ENCODE results near the gene NCOA1.
"Not testable (repeated sequence)": the region's sequence is repeated elsewhere in the genome, so short reads cannot be mapped to it uniquely, and the experiment has no call there.

The NCOA1 gene

GRCh38 chr2:24505534-24506275 is 14.7 kb downstream of the NCOA1 start:
- no peak for DNase-seq (ENCODE audit: low read depth in 3 of 3)

DNA sequence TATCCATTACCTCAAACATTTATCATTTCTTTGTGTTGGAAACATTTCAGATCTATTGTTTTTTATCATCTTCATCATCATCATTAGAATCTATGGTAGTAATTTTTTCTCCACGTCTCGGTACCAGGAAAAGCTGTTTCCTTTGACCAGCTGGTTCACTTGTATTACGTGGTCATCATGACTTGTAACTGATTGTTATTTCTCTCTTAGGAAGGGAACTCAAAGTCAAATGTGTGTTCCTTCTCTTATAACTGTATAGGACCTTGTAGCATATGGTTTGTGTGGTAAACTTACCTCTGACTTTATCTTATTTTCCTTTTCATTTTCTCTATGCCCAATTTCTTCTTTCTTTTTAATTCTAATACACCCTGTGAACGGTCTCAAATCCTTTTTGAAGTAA is 16.5 kb downstream of the NCOA1 start:
- no peak for DNase-seq (ENCODE audit: low read depth in 3 of 3)

- DNase-seq (ENCODE audit: low read depth in 3 of 3), result no peak
Measured at GRCh38 chr2:24508878-24509277, 17.8 kb downstream of the NCOA1 start.

DNA sequence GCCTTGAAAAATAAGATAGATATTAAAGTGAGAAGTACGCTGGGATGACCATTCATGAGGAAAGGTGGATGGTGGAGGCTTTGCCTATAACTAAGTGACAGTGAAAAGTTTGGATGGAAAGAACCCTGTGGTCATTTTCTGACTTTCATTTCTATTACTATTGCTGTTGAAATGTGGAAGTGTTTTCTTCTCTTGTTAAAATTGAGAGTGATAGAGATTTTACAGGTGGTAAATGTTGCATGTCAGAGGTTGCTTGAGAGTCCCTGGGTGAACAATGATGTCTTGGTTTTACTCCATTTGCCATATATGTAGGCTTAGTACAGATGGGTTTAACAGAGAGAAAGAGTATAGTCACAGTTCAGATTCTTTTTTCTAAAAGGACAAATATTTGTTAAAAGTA is 18.4 kb downstream of the NCOA1 start:
- no peak for DNase-seq (ENCODE audit: low read depth in 3 of 3)

DNA sequence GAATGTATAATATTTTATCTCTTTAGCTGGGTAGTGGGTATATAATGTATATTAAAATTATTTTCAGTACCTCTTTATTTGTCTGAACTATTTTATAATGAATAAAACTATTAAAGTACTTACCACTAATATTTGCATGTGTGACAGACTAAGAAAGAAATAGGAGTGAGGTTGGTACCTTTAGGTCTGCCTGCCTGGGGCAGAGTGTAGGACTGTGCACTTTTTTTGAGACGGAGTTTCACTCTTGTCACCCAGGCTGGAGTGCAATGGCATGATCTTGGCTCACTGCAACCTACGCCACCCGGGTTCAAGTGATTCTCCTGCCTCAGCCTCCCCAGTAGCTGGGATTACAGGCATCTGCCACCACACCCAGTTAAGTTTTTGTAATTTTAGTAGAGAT is 18.8 kb downstream of the NCOA1 start:
- no peak for DNase-seq (ENCODE audit: low read depth in 3 of 3)

DNA sequence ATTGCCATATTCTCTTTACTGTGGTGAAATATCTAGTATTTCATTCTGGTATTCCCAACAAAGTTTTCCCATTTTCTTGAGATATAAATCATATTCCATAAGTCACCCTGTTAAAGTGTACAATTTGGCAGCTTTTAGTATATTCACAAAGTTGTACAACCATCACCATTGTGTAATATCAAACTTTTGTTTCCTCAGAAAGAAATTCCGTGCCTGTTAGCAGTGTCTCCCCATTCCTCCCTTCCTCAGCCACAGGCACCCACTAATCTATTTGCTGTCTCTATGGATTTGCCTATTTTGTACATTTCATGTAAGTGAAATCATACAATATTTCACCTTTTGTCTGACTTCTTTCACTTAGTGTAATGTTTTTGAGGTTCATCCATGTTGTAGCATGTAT is 19.7 kb downstream of the NCOA1 start:
- DNase-seq (ENCODE audit: low read depth in 3 of 3), result no peak

GRCh38 chr2:24511198-24511597 is 20.1 kb downstream of the NCOA1 start:
- DNase-seq (ENCODE audit: low read depth in 3 of 3), result no peak

DNA sequence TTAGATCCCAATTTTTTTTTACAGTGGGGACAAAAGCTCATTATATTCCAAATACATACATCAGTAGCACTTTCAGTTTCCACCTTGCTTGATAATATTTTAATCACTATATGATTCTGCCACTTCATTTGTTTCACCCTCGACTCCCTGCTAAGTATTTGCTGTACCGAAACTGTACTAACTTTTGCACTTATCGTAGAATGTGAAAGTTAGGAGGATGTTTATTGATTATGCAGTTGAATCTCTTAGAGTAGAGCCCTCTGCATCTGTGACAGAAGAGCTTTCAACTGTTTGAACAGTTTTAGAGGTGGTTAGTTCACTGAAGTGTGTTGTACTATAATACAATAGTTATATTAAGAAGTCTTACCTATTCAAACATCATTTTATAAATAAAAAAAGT is 20.8 kb downstream of the NCOA1 start:
- DNase-seq (ENCODE audit: low read depth in 3 of 3), result no peak

DNA sequence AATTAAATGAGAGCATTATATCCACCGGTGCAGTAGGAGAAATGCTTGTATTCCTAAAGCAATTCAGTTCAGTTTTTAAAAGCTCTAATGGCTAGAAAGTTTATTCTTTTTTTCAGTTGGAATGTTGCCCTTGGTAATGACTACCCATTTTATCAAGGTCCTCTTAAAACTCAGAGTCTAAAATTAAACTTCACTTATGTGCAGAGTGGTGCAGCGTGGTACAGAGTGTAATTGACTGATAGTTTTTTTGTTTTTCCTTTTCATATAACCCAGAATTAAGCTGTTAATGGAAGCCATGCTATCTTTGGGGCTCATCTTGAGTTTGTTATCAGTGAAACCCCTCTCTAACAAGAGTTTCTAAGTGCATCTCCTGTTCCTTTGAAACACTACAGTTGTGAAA is 21.4 kb downstream of the NCOA1 start:
- no peak for DNase-seq (ENCODE audit: low read depth in 3 of 3)

GRCh38 chr2:24512831-24513230 is 21.8 kb downstream of the NCOA1 start:
- no peak for DNase-seq (ENCODE audit: low read depth in 3 of 3)

DNA sequence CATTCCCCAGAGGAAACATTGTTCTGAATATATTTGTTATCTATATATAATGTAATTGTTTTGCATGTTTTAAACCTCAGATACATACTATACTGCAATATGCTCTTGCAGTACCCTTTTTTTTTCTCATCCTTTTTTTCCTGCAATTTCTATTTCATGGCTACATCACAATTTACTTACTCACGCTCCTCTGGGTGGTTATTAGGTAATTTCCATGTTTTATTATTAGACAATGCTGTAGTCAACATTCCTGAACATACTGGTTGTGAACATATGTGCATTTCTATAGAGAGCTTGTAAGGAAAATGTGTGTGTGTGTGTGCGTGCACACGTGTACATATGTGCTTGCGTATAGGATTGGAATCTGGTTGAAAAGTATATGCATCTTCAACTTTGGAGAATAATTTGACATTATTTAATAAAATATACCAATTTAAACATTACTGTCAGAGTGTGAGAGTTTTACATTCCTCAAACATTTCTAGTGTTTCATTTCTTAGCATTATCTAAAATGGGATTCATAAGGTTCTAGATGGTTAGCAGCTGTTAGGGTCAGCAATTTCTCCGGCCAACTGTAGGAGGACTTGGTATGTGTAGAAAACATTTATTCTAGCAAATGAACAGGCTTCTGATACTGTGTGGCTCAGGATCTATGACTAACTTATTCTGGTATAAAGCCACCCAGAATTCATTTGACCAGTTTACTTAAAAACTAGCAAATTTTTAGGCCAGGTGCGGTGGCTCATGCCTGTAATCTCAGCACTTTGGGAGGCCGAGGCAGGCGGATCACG is 22.4 kb downstream of the NCOA1 start:
- no peak for DNase-seq (ENCODE audit: low read depth in 3 of 3)

DNA sequence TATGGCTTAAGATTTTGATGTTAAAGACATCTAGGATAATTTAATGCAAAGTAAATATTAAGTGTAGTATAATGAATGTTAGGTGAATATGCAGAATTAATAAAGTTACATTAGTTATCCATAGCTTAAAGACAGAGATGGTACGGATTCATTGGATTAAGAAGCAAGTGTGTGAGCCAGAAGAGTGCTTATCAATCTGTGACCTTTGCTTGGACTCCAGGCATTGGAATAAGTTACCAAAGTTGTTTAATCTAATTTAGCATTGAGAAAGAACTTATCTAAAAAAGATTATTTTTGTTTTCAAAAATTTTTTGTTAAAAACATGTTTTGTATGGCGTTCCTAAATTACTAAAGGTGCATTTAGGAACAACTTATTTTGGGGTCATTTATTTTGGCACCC is 23.8 kb downstream of the NCOA1 start:
- no peak for DNase-seq (ENCODE audit: low read depth in 3 of 3)

DNA sequence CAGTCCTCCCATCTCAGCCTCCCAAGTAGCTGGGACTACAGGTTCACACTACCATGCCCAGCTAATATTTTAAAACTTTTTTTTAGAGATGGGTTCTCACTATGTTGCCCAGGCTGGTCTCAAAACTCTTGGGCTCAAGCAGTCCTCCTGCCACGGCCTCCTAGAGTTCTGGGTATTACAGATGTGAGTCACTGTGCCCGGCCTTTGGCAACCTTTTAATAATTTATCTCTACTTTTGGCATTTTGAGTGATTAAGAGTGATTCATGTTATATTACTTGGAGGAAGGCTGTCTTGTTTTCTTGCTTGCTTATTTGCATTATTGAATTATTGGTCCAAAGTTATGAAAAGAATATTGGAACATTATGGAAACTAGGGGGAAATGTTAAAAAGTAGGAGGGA is 24.3 kb downstream of the NCOA1 start:
- no peak for DNase-seq (ENCODE audit: low read depth in 3 of 3)

DNA sequence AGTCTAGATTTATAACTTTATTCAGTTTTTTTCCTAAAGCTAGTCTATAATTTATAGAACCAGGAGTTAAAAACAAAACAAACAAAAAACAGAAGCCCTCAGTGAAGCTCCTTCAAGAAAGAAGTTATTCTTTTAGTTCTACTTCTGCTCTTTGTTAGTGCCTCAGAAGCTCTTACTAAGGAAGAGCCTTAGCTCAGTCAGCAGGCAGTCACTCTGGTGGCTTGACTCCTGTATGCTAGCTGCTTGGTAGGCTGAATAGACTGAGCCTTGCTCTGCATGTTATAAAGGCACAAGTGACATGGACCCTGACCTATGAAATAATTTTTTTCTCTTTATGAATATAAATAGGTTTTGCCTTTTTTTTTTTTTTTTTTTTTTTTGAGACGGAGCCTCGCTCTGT is 24.8 kb downstream of the NCOA1 start:
- DNase-seq (ENCODE audit: low read depth in 3 of 3), result no peak

DNA sequence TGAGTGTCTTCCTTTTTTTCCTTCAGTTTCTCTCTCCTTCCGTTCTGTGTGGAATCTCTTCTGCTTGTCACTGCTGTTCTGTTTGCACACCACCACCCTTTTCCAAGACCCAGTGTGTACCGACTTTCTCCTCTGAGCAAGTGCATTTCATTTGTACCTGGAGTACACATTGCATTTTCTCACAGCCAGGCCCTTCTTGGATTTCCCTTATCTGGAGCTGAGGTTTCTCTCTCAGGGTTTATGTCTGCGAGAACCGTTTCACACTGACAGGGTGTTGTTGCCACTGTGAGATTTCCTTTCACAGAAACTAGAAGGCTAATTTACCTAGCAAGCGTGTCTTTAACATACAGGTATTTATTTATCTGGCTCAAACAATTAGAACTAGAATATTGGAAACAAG is 26.2 kb downstream of the NCOA1 start:
- DNase-seq (ENCODE audit: low read depth in 3 of 3), result no peak

DNA sequence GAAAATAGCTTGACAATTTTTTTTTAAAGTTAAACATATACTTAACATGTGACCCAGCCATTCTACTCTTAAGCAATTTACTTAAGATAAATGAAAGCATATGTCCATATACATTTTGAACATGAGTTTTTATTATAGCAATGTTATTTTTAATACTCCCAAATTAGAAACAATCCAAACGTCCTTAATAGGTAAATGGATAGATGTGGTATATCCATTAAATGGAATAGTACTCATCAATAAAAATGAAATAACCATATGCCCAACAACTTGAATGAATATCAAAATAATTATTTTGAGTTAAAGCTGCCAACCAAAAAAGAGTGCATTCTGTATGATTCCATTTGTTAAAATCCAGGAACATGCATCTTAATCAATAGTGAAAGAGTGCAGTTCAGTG is 29.1 kb downstream of the NCOA1 start:
- DNase-seq (ENCODE audit: low read depth in 3 of 3), result no peak

GRCh38 chr2:24521162-24521857 is 30.3 kb downstream of the NCOA1 start:
- DNase-seq (ENCODE audit: low read depth in 3 of 3), result no peak

GRCh38 chr2:24521975-24522639 is 31.1 kb downstream of the NCOA1 start:
- no peak for DNase-seq (ENCODE audit: low read depth in 3 of 3)

DNA sequence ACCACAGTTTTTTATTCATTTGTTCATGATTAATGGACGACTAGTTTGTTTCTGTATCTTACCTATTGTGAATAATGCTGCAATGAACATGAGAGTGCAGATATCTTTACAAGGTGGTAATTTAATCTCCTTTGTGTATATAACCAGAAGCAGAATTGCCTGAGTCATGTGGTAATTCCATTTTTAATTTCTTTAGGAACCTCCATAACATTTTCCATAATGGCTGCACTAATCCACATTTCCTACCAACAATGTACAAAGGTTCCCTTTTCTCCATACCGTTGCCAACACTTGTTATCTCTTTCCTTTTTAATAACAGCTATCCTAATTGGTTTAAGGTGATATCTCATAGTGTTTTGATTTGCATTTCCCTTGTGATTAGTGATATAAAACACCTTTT is 36.5 kb downstream of the NCOA1 start:
- no peak for DNase-seq (ENCODE audit: low read depth in 3 of 3)

DNA sequence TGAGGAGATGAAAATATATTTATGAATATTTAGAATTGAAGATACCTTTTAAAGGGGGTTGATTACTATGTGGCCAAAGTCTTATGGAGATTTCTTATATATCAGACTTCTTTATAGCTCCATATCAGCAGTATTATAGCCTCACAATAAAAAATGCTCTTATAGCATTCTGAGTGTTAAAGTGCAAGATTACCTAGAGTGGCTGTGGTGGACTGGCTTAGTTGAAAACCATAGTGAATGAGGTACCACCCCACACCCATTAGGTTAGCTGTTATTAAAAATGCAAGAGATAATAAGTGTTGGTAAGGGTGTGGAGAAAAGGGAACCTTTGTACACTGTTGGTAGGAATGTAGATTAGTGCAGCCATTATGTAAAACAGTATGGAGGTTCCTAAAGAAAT is 39.7 kb downstream of the NCOA1 start:
- no peak for DNase-seq (ENCODE audit: low read depth in 3 of 3)

DNA sequence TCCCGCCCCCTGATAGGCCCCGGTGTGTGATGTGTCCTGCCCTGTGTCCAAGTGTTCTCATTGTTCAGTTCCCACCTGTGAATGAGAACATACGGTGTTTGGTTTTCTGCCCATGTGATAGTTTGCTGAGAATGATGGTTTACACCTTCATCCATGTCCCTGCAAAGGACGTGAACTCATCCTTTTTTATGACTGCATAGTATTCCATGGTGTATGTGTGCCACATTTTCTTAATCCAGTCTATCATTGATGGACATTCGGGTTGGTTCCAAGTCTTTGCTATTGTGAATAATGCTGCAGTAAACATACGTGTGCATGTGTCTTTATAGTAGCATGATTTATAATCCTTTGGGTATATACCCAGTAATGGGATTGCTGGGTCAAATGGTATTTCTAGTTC is 40.6 kb downstream of the NCOA1 start:
- DNase-seq (ENCODE audit: low read depth in 3 of 3), result not testable (repeated sequence)

DNA sequence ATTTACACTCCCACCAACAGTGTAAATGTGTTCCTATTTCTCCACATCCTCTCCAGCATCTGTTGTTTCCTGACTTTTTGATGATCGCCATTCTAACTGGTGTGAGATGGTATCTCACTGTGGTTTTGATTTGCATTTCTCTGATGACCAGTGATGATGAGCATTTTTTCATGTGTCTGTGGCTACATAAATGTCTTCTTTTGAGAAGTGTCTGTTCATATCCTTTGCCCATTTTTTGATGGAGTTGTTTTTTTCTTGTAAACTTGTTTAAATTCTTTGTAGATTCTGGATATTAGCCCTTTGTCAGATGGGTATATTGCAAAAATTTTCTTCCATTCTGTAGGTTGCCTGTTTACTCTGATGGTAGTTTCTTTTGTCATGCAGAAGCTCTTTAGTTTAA is 41.0 kb downstream of the NCOA1 start:
- not testable (repeated sequence) for DNase-seq (ENCODE audit: low read depth in 3 of 3)
